Measurements from ENCODE around the gene IZUMO4.
"Not testable (repeated sequence)": the region's sequence is repeated elsewhere in the genome, so short reads cannot be mapped to it uniquely, and the experiment has no call there.

The IZUMO4 gene

DNA sequence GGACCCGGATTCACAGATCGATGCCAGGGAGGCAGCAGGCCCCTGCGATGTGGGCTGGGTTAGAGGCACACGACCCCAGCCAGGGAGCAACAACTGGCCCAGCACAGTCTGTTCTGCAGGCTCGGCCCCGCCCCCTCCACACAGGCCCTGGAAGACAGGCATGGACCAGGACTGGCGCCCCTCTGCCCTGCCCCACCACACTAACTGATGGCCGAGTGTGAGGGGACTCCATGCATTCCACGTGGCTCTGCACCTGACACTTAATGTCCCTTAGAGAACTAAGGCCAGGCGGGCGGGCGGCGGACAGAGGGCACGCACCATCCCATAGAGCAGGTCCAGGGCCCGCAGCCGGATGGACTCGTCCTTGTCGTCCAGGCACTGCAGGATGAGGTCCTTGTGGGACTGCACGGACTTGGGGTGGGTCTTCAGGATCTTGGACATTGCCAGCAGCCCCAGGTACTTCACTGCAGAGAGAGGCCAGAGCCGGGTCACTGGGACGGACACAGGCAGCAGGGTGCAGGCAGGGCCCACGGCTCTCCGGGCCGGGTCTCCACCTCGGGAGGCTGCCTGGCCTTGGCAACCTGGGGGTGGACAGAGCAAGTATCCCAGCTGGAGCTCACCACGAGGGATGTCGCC, 24.8 kb downstream of the IZUMO4 start:
- TF ChIP-seq, protein P1, sequence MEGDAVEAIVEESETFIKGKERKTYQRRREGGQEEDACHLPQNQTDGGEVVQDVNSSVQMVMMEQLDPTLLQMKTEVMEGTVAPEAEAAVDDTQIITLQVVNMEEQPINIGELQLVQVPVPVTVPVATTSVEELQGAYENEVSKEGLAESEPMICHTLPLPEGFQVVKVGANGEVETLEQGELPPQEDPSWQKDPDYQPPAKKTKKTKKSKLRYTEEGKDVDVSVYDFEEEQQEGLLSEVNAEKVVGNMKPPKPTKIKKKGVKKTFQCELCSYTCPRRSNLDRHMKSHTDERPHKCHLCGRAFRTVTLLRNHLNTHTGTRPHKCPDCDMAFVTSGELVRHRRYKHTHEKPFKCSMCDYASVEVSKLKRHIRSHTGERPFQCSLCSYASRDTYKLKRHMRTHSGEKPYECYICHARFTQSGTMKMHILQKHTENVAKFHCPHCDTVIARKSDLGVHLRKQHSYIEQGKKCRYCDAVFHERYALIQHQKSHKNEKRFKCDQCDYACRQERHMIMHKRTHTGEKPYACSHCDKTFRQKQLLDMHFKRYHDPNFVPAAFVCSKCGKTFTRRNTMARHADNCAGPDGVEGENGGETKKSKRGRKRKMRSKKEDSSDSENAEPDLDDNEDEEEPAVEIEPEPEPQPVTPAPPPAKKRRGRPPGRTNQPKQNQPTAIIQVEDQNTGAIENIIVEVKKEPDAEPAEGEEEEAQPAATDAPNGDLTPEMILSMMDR (IDR thresholded peaks at IDR 0.05; ENCODE audit: low read depth, low read length, missing control alignments), result no peak
- H3K4me3 ChIP-seq (replicated peaks; ENCODE audit: low read depth, low read length), result no peak overlapping the region
- no peak for DNase-seq (ENCODE audit: extremely low read depth, low read depth)

DNA sequence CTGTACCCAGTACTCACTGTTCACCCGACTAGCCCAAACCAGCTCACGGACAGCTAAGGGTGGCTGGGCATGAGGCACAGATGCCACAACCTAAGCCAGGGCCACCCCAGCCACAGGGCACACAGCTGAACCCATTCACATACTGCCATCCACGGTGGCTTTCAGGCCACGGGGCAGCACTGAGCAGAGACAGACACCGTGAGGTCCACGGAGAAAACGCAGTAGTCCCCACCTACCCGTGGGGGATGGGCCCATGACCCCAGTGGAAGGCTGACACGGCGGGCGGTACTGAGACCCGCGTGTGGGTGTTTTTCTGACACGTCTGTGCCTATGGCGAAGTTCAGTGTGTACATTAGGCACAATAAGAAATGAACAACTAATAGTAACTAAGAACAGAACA, 25.5 kb downstream of the IZUMO4 start:
- no peak for DNase-seq (ENCODE audit: extremely low read depth, low read depth)
- H3K4me3 ChIP-seq (replicated peaks; ENCODE audit: low read depth, low read length), result no peak overlapping the region
- TF ChIP-seq, protein P1 (IDR thresholded peaks at IDR 0.05; ENCODE audit: low read depth, low read length, missing control alignments), result no peak

DNA sequence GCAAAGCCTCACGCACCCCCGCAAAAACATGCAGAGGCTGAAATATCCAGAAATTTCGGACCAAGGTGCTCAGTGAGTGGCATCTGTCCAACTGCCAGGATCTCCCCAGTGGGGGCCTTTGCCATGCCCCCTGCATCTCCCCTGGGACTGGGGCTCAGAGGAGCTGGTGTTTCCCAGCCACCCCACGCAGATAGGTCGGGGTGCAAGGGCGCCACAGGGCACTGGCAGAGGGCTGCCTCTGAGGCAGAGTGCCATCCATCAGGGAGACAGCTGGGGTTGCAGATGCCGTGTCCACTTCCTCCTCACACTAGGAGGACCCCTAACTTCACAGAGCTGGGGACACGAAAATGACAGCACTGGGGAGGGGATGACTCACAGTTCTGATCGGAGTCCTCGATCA, 26.3 kb downstream of the IZUMO4 start:
- no peak overlapping the region for H3K4me3 ChIP-seq (replicated peaks; ENCODE audit: low read depth, low read length)
- TF ChIP-seq, protein P1 (IDR thresholded peaks at IDR 0.05; ENCODE audit: low read depth, low read length, missing control alignments), result no peak
- DNase-seq (ENCODE audit: extremely low read depth, low read depth), result no peak

- H3K4me3 ChIP-seq (replicated peaks; ENCODE audit: low read depth, low read length), result no peak overlapping the region
- TF ChIP-seq, protein P1 (IDR thresholded peaks at IDR 0.05; ENCODE audit: low read depth, low read length, missing control alignments), result no peak
- no peak for DNase-seq (ENCODE audit: extremely low read depth, low read depth)
Observed at GRCh38 chr19:2123682-2124387, 27.1 kb downstream of the IZUMO4 start.

GRCh38 chr19:2126879-2127518, 30.3 kb downstream of the IZUMO4 start:
- H3K4me3 ChIP-seq (replicated peaks; ENCODE audit: low read depth, low read length), result no peak overlapping the region
- TF ChIP-seq, protein P1 (IDR thresholded peaks at IDR 0.05; ENCODE audit: low read depth, low read length, missing control alignments), result no peak
- no peak for DNase-seq (ENCODE audit: extremely low read depth, low read depth)

DNA sequence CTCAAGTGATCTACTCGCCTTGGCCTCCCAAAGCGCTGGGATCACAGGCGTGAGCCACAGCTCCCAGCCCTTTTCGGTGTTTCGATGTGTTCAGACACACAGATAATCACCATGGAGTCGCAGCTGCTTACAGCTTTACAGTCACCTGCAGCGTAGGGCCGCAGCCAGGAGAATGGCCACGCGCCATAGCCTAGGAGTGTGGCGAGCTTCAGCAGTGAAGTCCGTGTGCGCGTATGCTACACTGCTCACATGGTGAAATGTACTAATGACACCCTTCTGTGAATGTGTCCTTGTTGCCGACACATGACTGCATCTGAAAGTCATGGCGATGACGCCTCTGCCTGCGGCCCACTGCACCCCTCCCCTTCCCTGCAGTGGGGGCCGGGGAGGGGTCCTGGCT, 31.0 kb downstream of the IZUMO4 start:
- TF ChIP-seq, protein P1 (IDR thresholded peaks at IDR 0.05; ENCODE audit: low read depth, low read length, missing control alignments), result no peak
- DNase-seq (ENCODE audit: extremely low read depth, low read depth), result no peak
- H3K4me3 ChIP-seq (replicated peaks; ENCODE audit: low read depth, low read length), result no peak overlapping the region

GRCh38 chr19:2128252-2128651, 31.5 kb downstream of the IZUMO4 start:
- not testable (repeated sequence) for DNase-seq (ENCODE audit: extremely low read depth, low read depth); H3K4me3 ChIP-seq (replicated peaks; ENCODE audit: low read depth, low read length)
